ENCODE data around the gene FAM222B. TPM values are rescaled to one million over a fixed set of nuclear protein-coding genes. Genes with fewer than 3 reads are reported as not detected.
A peak's percentile ranks its signal among the peaks of the same experiment; 100 is the strongest.

The FAM222B gene
- total and polyA plus RNA-seq, 8 donors: 16.5 to 25.4 (median 19.6) TPM

DNA sequence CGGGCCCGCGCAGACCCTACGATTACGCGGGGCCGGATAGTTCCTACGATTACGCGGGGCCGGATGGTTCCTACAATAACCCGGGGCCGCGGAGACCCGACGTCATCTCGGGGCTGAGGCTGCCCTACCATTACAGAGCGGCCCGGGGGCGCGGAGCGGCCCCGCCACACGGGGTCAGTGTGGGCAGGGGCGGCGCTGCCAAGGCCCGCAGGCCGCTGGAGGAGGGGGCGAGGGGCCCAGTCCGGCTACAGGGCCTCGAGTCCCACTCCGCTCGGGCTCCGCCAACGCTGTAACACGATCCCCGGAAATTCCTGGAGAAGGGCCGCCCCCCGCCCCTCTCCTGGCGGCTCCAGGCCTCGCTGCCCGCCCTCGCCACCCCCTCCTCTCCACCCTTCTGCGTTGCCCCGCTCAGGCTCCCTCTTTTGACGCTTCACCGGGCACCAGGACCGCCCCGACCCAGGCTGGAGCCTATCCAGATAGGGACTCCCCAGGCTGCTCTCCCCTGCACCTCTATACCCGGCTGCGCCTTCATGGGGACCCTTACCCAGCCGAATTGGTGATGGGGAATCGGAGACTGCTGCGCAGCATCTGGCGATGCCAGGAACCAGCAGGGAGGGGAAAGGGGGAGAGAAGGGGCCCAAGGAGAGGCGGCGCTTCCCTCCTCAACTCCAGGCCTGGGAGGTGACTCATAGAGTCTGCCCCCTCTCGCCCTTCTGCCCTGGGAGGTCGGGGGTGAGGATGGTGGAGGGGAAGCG, 124.8 kb downstream of the FAM222B start, which contains the start of gene RAB34:
TSS of gene RAB34 (minus strand) at position 291 of the 755 bp plus-strand sequence. CDS start 602 bp downstream, outside the sequence.
- ATAC-seq: peak; percentile 63

DNA sequence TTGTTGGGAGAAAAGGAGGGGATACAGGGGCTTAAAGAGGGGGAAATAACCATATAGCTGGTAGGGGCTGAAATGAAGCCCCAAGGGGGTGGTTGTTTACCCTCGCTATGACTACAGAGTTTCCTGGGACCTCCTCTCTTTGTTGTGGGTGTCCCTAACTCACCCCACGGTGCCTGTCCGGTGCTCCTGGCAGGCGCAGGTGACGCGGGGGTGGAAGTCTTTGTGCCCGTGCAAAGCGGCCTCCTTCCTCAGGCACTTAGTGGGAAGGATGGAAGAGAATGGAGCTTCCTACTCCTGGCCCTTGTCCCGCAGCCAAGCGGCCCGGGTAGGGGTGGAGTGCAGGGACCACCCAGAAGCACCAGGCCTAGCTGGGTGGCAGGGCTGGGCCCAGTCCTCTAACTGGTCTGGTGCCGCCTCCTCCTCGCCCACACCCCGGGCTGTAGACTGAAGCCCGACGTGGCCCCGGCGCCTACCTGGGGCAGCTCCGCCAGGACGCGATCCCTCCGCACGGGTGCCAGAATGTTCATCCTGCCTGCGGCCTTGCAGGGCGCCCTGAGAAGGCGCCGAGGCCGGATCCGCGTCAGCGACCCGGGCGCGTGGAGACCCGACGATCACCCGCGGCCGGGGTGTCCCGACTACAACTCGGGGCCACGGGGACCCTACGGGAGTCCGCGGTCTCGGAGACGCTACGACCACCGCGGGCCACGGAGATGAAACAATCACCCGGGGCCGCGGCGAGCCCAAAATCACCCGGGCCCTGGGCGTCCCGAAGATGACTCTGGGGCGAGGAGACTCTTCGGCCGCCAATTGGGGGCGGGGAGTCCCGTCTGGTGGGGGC, 125.6 kb downstream of the FAM222B start:
- Histone ChIP-seq H3K27me3 (peaks cover 0 to 19% of the 10 kb centered on the region in 2 donors), H3K9me3 (no peaks in the 10 kb centered on the region), H3K27ac (peak overlapping the region; percentile 79 to 86), H3K36me3 (peaks cover 0 to 37% of the 10 kb centered on the region in 2 donors), H3K4me3 (peak overlapping the region; percentile 65 to 96), H3K4me1 (peaks cover 28 to 65% of the 10 kb centered on the region in 2 donors)
- TF ChIP-seq, protein P1, sequence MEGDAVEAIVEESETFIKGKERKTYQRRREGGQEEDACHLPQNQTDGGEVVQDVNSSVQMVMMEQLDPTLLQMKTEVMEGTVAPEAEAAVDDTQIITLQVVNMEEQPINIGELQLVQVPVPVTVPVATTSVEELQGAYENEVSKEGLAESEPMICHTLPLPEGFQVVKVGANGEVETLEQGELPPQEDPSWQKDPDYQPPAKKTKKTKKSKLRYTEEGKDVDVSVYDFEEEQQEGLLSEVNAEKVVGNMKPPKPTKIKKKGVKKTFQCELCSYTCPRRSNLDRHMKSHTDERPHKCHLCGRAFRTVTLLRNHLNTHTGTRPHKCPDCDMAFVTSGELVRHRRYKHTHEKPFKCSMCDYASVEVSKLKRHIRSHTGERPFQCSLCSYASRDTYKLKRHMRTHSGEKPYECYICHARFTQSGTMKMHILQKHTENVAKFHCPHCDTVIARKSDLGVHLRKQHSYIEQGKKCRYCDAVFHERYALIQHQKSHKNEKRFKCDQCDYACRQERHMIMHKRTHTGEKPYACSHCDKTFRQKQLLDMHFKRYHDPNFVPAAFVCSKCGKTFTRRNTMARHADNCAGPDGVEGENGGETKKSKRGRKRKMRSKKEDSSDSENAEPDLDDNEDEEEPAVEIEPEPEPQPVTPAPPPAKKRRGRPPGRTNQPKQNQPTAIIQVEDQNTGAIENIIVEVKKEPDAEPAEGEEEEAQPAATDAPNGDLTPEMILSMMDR (IDR thresholded peaks at IDR 0.05): no peak
- intact Hi-C loops (cut with DNase I): no loop called here
- ATAC-seq: peak; percentile 1
- peak in 3 of 4 donors; percentile 53 to 84 (median 56) for DNase-seq

More for the DNA sequence above, 124.8 kb downstream of the FAM222B start, which contains the start of gene RAB34:
- peak within 1 kb of the TSS; percentile 79 to 86 for H3K27ac ChIP-seq
- H3K4me3 ChIP-seq: peak within 1 kb of the TSS; percentile 65 to 96
- H3K9me3 ChIP-seq: no peaks in the 10 kb centered on the region
- H3K36me3 ChIP-seq: peaks cover 0 to 45% of the 10 kb centered on the region in 2 donors
- TF ChIP-seq, protein P1 (IDR thresholded peaks at IDR 0.05): no peak
- intact Hi-C loops (cut with DNase I): no loop called here
- H3K27me3 ChIP-seq: peaks cover 0 to 19% of the 10 kb centered on the region in 2 donors
- H3K4me1 ChIP-seq: peaks cover 36 to 67% of the 10 kb centered on the region in 2 donors
- peak; percentile 85 to 95 (median 90) for DNase-seq

DNA sequence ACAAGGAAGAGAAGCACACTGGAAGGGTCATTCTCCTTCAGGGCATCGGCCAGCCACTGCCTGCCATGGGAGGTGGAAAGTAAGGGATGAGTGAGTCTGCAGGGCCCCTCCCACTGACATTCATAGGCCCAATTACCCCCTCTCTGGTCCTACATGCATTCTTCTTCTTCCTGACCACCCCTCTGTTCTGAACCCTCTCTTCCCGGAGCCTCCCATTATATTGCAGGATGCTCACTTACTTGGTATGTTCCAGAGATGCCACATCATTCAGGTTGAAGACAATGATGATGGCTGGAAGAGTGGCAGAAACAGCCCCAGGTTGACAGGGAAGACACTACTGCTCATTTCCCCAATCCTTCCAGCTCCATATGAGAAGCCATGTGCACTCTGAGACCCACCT, 127.4 kb downstream of the FAM222B start:
- H3K36me3 ChIP-seq: peaks cover 0 to 25% of the 10 kb centered on the region in 2 donors
- ATAC-seq: no peak
- no peak overlapping the region for H3K27ac ChIP-seq
- intact Hi-C loops (cut with DNase I): no loop called here
- TF ChIP-seq, protein P1 (IDR thresholded peaks at IDR 0.05): no peak
- peaks cover 21 to 60% of the 10 kb centered on the region in 2 donors for H3K4me1 ChIP-seq
- no peak overlapping the region for H3K4me3 ChIP-seq
- peaks cover 0 to 19% of the 10 kb centered on the region in 2 donors for H3K27me3 ChIP-seq
- no peak for DNase-seq
- no peaks in the 10 kb centered on the region for H3K9me3 ChIP-seq

DNA sequence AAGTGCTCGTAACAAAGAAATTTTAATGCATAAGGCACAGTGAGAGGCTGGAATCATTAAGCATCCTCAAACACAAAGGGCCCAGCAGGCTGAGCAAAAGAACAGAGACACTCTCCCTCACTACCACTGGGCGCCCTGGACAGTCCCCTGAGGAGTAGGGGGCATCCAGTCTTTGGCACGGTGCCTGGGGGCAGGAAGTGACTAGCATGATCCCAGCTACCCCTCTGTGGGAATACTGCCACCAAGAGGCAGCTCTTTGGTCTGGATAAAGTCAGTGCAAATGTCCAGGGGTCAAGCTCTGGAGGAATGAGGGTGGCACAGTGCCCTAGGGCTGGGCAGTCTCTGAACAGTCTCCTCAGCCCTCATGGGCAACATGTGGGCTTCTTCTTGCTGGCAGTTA, 128.3 kb downstream of the FAM222B start:
- no peak for ATAC-seq
- H3K27ac ChIP-seq: no peak overlapping the region
- intact Hi-C loops (cut with DNase I): no loop called here

More for the DNA sequence above, 128.3 kb downstream of the FAM222B start:
- H3K27me3 ChIP-seq: peaks cover 0 to 19% of the 10 kb centered on the region in 2 donors
- H3K9me3 ChIP-seq: no peaks in the 10 kb centered on the region
- H3K36me3 ChIP-seq: peaks cover 0 to 25% of the 10 kb centered on the region in 2 donors
- H3K4me3 ChIP-seq: no peak overlapping the region
- peaks cover 21 to 60% of the 10 kb centered on the region in 2 donors for H3K4me1 ChIP-seq
- DNase-seq: peak in 1 of 4 donors; percentile 44
- TF ChIP-seq, protein P1 (IDR thresholded peaks at IDR 0.05): no peak
